Neuronal stem cell (in vitro differentiated cells): Measurements from ENCODE around the gene SMC6.

Source experiments
- DNase-seq: peaks from one replicate; pipeline ENCODE4 v3.0.0-alpha.2; 2013; ENCODE audit warnings: low spot score
- H2AFZ ChIP-seq: one replicate; pipeline ENCODE4 v1.6.1; 2013; ENCODE audit warnings: mild to moderate bottlenecking, low read length, inconsistent platforms
- H2AK5ac ChIP-seq: 2 replicates; pipeline ENCODE4 v1.6.1; 2013; ENCODE audit warnings: low read depth, mild to moderate bottlenecking, inconsistent platforms, low read length, moderate library complexity, mixed read lengths
- H2BK120ac ChIP-seq: 2 replicates; pipeline ENCODE4 v1.6.1; 2013; ENCODE audit warnings: low read depth, mild to moderate bottlenecking, inconsistent platforms, low read length, moderate library complexity, mixed read lengths
- H2BK12ac ChIP-seq: one replicate; pipeline ENCODE4 v1.6.1; 2013; ENCODE audit warnings: low read length, inconsistent platforms
- H2BK15ac ChIP-seq: 2 replicates; pipeline ENCODE4 v1.6.1; 2013; ENCODE audit warnings: mild to moderate bottlenecking, low read length, inconsistent platforms, mixed read lengths
- H2BK5ac ChIP-seq: one replicate; pipeline ENCODE4 v1.6.1; 2013; ENCODE audit warnings: inconsistent platforms, mild to moderate bottlenecking, low read length, moderate library complexity
- H3K14ac ChIP-seq: one replicate; pipeline ENCODE4 v1.6.1; 2013; ENCODE audit warnings: low read length, inconsistent platforms
- H3K18ac ChIP-seq: 2 replicates; pipeline ENCODE4 v1.6.1; 2013; ENCODE audit warnings: low read length, inconsistent platforms
- H3K23ac ChIP-seq: 2 replicates; pipeline ENCODE4 v1.6.1; 2013; ENCODE audit warnings: low read depth, mild to moderate bottlenecking, mixed read lengths, low read length, inconsistent platforms; ENCODE audit not compliant: poor library complexity
- H3K27ac ChIP-seq: replicated peaks from 3 replicates; pipeline ENCODE4 v1.5.1; 2013; ENCODE audit warnings: low read length, inconsistent platforms
- H3K27me3 ChIP-seq, 3 experiments: 2 replicates each; pipeline ENCODE4 v1.6.1; 2013; ENCODE audit warnings: low read length in 3 of 3, mild to moderate bottlenecking in 2 of 3, inconsistent platforms in 1 of 3, low read depth in 1 of 3, mixed read lengths in 1 of 3, moderate library complexity in 1 of 3; ENCODE audit not compliant: control insufficient read depth in 3 of 3, insufficient read depth in 3 of 3
- H3K36me3 ChIP-seq, 2 donors: replicated peaks in 1 of 2; 2 replicates each; pipeline ENCODE4 v1.6.1; 2013; ENCODE audit warnings: low read length in 2 of 2; ENCODE audit not compliant: control insufficient read depth in 2 of 2, insufficient read depth in 2 of 2
- H3K4ac ChIP-seq: 2 replicates; pipeline ENCODE4 v1.6.1; 2013; ENCODE audit warnings: inconsistent platforms, mild to moderate bottlenecking, low read length, moderate library complexity
- H3K4me1 ChIP-seq, 2 donors: 1 replicate in 1 of 2; 2 replicates in 1 of 2; pipeline ENCODE4 v1.6.1; 2013; ENCODE audit warnings: low read length in 2 of 2, low read depth in 1 of 2; ENCODE audit not compliant: control insufficient read depth in 2 of 2, insufficient read depth in 1 of 2
- H3K4me2 ChIP-seq: one replicate; pipeline ENCODE4 v1.6.1; 2013; ENCODE audit warnings: mild to moderate bottlenecking, low read length, inconsistent platforms; ENCODE audit not compliant: insufficient read depth, poor library complexity, severe bottlenecking
- H3K4me3 ChIP-seq, 2 donors: 2 replicates each; pipeline ENCODE4 v1.5.1; 2013; ENCODE audit warnings: low read length in 2 of 2, mild to moderate bottlenecking in 2 of 2, inconsistent platforms in 1 of 2, moderate library complexity in 1 of 2
- H3K79me1 ChIP-seq: one replicate; pipeline ENCODE4 v1.6.1; 2013; ENCODE audit warnings: low read depth, mild to moderate bottlenecking, inconsistent platforms, low read length, moderate library complexity
- H3K9ac ChIP-seq: one replicate; pipeline ENCODE4 v1.6.1; 2013; ENCODE audit warnings: mild to moderate bottlenecking, low read depth, low read length, inconsistent platforms; ENCODE audit not compliant: poor library complexity
- H3K9me3 ChIP-seq, 2 donors: replicated peaks in 1 of 2; 2 replicates each; pipeline versions ENCODE3 to v1.6.1; 2013; ENCODE audit warnings: low read length in 2 of 2, mild to moderate bottlenecking in 2 of 2, inconsistent platforms in 1 of 2, low read depth in 1 of 2, mixed read lengths in 1 of 2, moderate library complexity in 1 of 2; ENCODE audit not compliant: control insufficient read depth in 2 of 2, insufficient read depth in 1 of 2
- H4K8ac ChIP-seq: one replicate; pipeline ENCODE4 v1.6.1; 2013; ENCODE audit warnings: low read depth, mild to moderate bottlenecking, inconsistent platforms, low read length, moderate library complexity
- H4K91ac ChIP-seq: one replicate; pipeline ENCODE4 v1.6.1; 2013; ENCODE audit warnings: low read length, low read depth, mild to moderate bottlenecking, inconsistent platforms; ENCODE audit not compliant: poor library complexity
- WGBS, 2 donors: extraction: QIAGEN DNeasy Blood & Tissue Kit; methylation state at CpG; one replicate each; pipeline ENCODE4 v1.1.7; 2013; ENCODE audit warnings: missing lambda C conversion rate in 2 of 2, mixed read lengths in 1 of 2; ENCODE audit not compliant: insufficient read length in 2 of 2, insufficient replicate concordance in 1 of 2; ENCODE audit errors: extremely low coverage in 2 of 2; 5-methylcytosine and 5-hydroxymethylcytosine counted together

Gene SMC6

DNA sequence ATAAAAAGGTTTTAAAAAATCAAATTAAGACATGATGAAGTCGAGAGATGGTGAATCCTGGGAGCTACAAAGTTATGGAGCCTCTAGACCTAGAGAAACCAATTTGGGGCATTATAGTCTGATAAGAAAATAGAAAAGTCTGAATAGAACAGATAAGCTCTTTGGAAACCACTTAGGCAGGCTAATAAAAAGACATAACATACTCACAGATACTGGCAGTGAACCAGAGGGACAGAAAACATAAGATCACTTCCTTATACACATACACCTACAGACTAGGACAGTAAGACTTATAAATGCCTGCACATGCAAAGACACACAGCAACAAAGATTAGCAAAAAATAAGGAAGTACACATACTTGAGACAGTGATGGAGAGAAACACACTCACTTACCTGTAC is 20.0 kb downstream of the SMC6 start:
- H3K36me3 ChIP-seq: peaks cover 22 to 93% of the 10 kb centered on the region in 2 donors
- no CpG with 5 or more reads among the region's 1 CpG for WGBS, 2 donors
- no peak for DNase-seq

DNA sequence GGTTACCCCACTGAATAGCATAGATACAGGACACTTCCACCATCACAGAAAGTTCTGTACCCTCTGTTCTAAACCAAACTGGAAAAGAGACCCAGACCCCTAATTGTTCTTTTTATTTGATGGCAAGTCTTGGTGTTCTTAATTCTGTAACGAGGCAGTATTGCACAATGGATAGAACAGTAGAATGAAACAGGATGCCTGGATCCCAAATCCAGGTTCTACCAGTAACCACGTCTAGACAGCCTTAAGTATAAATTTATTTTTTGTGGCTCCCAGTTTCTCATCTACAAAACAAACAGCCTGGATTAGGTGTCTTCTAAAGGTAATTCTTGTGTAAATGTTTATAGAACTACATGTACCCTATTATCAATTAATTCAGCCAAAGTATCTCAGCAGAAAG is 23.7 kb downstream of the SMC6 start:
- DNase-seq: no peak
- no peak overlapping the region for H2BK5ac ChIP-seq
- no peak overlapping the region for H2AFZ ChIP-seq
- no peak overlapping the region for H4K8ac ChIP-seq
- no peak overlapping the region for H3K4ac ChIP-seq
- H3K27ac ChIP-seq: no peak overlapping the region
- no peak overlapping the region for H3K4me2 ChIP-seq
- no peak overlapping the region for H2BK120ac ChIP-seq
- no peak overlapping the region for H3K4me3 ChIP-seq
- H3K27me3 ChIP-seq: no peaks in the 10 kb centered on the region
- H3K14ac ChIP-seq: no peak overlapping the region
- H4K91ac ChIP-seq: no peak overlapping the region
- H3K18ac ChIP-seq: no peak overlapping the region
- peaks cover 6 to 90% of the 10 kb centered on the region in 2 donors for H3K36me3 ChIP-seq
- no peaks in the 10 kb centered on the region for H3K9me3 ChIP-seq
- H2AK5ac ChIP-seq: no peak overlapping the region
- WGBS, 2 donors: no CpG with 5 or more reads among the region's 2 CpGs
- H3K9ac ChIP-seq: no peak overlapping the region
- H3K4me1 ChIP-seq: no peaks in the 10 kb centered on the region
- no peak overlapping the region for H2BK12ac ChIP-seq
- no peak overlapping the region for H2BK15ac ChIP-seq
- H3K79me1 ChIP-seq: no peaks in the 10 kb centered on the region
- no peak overlapping the region for H3K23ac ChIP-seq

More for the DNA sequence above, 20.0 kb downstream of the SMC6 start:
- Histone ChIP-seq H2AK5ac (no peak overlapping the region), H2BK15ac (no peak overlapping the region), H3K27me3 (no peaks in the 10 kb centered on the region), H3K9me3 (peaks cover 0 to 2% of the 10 kb centered on the region in 2 donors), H2BK5ac (no peak overlapping the region), H3K18ac (no peak overlapping the region), H2BK12ac (no peak overlapping the region), H3K4me1 (no peaks in the 10 kb centered on the region), H4K8ac (no peak overlapping the region), H3K79me1 (no peaks in the 10 kb centered on the region), H3K4me2 (no peak overlapping the region), H3K4ac (no peak overlapping the region), H4K91ac (no peak overlapping the region), H3K4me3 (no peak overlapping the region), H3K23ac (no peak overlapping the region), H3K14ac (no peak overlapping the region), H2BK120ac (no peak overlapping the region), H3K9ac (no peak overlapping the region), H2AFZ (no peak overlapping the region), H3K27ac (no peak overlapping the region)

DNA sequence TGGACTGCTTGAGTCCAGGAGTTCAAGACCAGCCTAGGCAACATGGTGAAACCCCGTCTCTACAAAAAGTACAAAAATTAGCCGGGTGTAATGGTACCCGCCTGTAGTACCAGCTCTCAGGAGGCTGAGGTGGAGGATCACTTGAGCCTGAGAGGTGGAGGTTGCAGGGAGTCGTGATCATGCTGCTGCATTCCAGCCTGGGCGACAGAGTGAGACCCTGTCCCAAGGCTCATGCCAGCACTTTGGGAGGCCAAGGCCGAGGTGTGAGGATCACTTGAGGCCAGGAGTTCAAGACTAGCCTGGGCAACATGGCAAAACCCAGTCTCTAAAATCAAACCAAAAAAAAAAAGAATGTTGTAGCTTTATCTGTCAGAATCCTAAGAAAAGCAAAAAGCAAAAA is 25.4 kb downstream of the SMC6 start:
- no peak overlapping the region for H3K14ac ChIP-seq
- H2BK12ac ChIP-seq: no peak overlapping the region
- H3K4ac ChIP-seq: no peak overlapping the region
- no peaks in the 10 kb centered on the region for H3K79me1 ChIP-seq
- no peak overlapping the region for H2AK5ac ChIP-seq
- no peak overlapping the region for H2BK120ac ChIP-seq
- H4K91ac ChIP-seq: no peak overlapping the region
- H2BK15ac ChIP-seq: no peak overlapping the region
- no peaks in the 10 kb centered on the region for H3K9me3 ChIP-seq
- DNase-seq: no peak
- H2AFZ ChIP-seq: no peak overlapping the region
- no peak overlapping the region for H3K27ac ChIP-seq
- H3K4me3 ChIP-seq: no peak overlapping the region
- H3K18ac ChIP-seq: no peak overlapping the region
- no peak overlapping the region for H3K4me2 ChIP-seq
- H3K4me1 ChIP-seq: no peaks in the 10 kb centered on the region
- no peak overlapping the region for H2BK5ac ChIP-seq
- no peak overlapping the region for H3K23ac ChIP-seq
- H4K8ac ChIP-seq: no peak overlapping the region
- H3K27me3 ChIP-seq: no peaks in the 10 kb centered on the region
- peaks cover 4 to 91% of the 10 kb centered on the region in 2 donors for H3K36me3 ChIP-seq
- no CpG with 5 or more reads among the region's 6 CpGs for WGBS, 2 donors
- no peak overlapping the region for H3K9ac ChIP-seq

DNA sequence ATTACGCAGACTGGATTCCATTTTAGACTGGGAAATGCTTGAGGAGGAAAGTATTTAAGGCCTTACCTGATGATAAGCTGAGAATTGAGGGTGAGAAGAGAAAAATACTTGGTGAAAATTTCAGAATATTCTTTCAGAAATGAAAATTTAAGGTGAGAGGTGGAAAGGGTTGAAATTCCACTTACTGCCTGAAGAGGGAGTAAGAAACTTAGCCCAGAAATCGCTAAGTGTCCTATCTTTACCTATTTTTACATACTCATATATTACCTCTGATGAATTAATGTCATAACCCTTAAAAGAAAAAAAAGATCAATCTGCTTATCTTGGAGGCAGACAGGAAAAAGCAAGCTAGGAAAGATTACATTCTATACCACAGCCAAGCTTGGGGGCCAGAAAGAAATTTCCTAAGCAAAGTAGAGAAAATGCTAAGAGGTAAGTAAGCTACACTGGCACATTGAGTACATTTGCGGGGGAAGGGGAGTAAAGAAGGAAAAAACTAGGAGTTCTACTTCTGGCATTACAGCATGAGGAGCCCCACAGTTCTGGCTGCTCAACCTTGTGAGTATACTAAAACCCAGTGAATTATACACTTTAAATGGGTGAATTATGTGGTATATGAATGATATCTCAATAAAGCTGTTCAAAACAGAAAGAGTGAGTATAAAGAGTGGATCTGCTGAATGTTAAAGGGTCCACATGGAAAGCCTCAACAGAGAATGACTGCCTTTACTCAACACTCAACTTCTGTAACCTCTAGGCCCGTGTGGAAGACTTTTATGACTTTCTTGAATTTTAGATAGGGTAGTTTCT is 33.8 kb downstream of the SMC6 start:
- no peaks in the 10 kb centered on the region for H3K4me1 ChIP-seq
- H3K23ac ChIP-seq: no peak overlapping the region
- H3K27me3 ChIP-seq: no peaks in the 10 kb centered on the region
- H3K4me2 ChIP-seq: no peak overlapping the region
- no peak overlapping the region for H4K91ac ChIP-seq
- DNase-seq: no peak
- H2AK5ac ChIP-seq: no peak overlapping the region
- H2AFZ ChIP-seq: no peak overlapping the region
- no CpG with 5 or more reads among the region's 4 CpGs for WGBS, 2 donors
- no peak overlapping the region for H2BK120ac ChIP-seq
- H4K8ac ChIP-seq: no peak overlapping the region
- no peak overlapping the region for H3K18ac ChIP-seq
- no peak overlapping the region for H3K4ac ChIP-seq
- no peak overlapping the region for H3K27ac ChIP-seq
- no peak overlapping the region for H2BK15ac ChIP-seq
- no peak overlapping the region for H3K14ac ChIP-seq
- H3K79me1 ChIP-seq: no peaks in the 10 kb centered on the region
- peaks cover 4 to 96% of the 10 kb centered on the region in 2 donors for H3K36me3 ChIP-seq
- H3K9ac ChIP-seq: no peak overlapping the region
- no peak overlapping the region for H2BK5ac ChIP-seq
- no peak overlapping the region for H2BK12ac ChIP-seq
- no peak overlapping the region for H3K4me3 ChIP-seq
- no peaks in the 10 kb centered on the region for H3K9me3 ChIP-seq
